Ishikawa (cell line): ENCODE measurements around the gene IL10RA.

Experiments
- CEBPB ChIP-seq: IDR thresholded peaks from 2 replicates; pipeline ENCODE4 v1.6.1; 2012
- CREB1 ChIP-seq: IDR thresholded peaks from 2 replicates; pipeline ENCODE4 v1.6.1; 2012; ENCODE audit warnings: low read depth
- EGR1 ChIP-seq: IDR thresholded peaks from 2 replicates; pipeline ENCODE4 v1.6.1; 2012
- EP300 ChIP-seq: IDR thresholded peaks from 2 replicates; pipeline ENCODE4 v1.6.1; 2012; ENCODE audit warnings: borderline replicate concordance
- FOXM1 ChIP-seq: IDR thresholded peaks from 2 replicates; pipeline ENCODE4 v1.6.1; 2012; ENCODE audit warnings: low read depth, borderline replicate concordance
- NFIC ChIP-seq: IDR thresholded peaks from 2 replicates; pipeline ENCODE4 v1.6.1; 2012
- RAD21 ChIP-seq: IDR thresholded peaks from 2 replicates; pipeline ENCODE4 v1.6.1; 2012; ENCODE audit warnings: low read depth
- TAF1 ChIP-seq: IDR thresholded peaks from 2 replicates; pipeline ENCODE4 v1.6.1; 2012; ENCODE audit warnings: low read depth, mild to moderate bottlenecking
- TCF12 ChIP-seq: IDR thresholded peaks from 2 replicates; pipeline ENCODE4 v1.6.1; 2012; ENCODE audit warnings: low read depth
- TEAD4 ChIP-seq: IDR thresholded peaks from 2 replicates; pipeline ENCODE4 v1.6.1; 2012
- YY1 ChIP-seq: IDR thresholded peaks from 2 replicates; pipeline ENCODE4 v1.6.1; 2012; ENCODE audit warnings: low read depth
- ZBTB7A ChIP-seq: IDR thresholded peaks from 2 replicates; pipeline ENCODE4 v1.6.1; 2012; ENCODE audit warnings: low read depth
- TF ChIP-seq, protein P1 (sequence below): IDR thresholded peaks from 2 replicates; pipeline ENCODE4 v1.6.1; 2012
- TF ChIP-seq, protein P2 (sequence below): IDR thresholded peaks from 2 replicates; pipeline ENCODE4 v1.6.1; 2012; ENCODE audit warnings: low read depth, mild to moderate bottlenecking
- TF ChIP-seq, protein P3 (sequence below): IDR thresholded peaks from 2 replicates; pipeline ENCODE4 v1.6.1; 2012

IL10RA gene

DNA sequence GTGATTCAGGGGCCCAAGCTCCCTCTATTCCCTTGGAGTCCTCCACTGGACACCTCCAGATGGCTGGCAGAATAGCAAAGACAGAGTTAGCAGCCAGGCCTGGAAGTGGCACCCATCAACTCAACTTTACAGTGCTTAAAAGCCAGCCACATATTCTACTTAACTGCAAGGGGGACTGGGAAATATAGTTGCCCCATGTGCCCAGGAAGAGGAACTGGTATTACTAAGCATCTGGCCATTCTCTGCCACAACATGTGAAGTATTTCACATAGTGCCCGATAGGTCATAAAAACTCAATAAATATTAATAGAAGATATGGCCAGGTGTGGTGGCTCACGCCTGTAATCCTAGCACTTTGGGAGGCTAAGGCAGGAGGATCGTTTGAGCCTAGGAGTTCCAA, 5.5 kb upstream of the IL10RA start:
- TF ChIP-seq CREB1, result no peak
- TF ChIP-seq TCF12, result no peak
- no peak for TF ChIP-seq EP300
- TF ChIP-seq, protein P1, sequence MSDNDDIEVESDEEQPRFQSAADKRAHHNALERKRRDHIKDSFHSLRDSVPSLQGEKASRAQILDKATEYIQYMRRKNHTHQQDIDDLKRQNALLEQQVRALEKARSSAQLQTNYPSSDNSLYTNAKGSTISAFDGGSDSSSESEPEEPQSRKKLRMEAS, result no peak
- no peak for TF ChIP-seq RAD21
- TF ChIP-seq ZBTB7A, result no peak
- TF ChIP-seq EGR1, result no peak
- no peak for TF ChIP-seq TEAD4
- TF ChIP-seq, protein P2, sequence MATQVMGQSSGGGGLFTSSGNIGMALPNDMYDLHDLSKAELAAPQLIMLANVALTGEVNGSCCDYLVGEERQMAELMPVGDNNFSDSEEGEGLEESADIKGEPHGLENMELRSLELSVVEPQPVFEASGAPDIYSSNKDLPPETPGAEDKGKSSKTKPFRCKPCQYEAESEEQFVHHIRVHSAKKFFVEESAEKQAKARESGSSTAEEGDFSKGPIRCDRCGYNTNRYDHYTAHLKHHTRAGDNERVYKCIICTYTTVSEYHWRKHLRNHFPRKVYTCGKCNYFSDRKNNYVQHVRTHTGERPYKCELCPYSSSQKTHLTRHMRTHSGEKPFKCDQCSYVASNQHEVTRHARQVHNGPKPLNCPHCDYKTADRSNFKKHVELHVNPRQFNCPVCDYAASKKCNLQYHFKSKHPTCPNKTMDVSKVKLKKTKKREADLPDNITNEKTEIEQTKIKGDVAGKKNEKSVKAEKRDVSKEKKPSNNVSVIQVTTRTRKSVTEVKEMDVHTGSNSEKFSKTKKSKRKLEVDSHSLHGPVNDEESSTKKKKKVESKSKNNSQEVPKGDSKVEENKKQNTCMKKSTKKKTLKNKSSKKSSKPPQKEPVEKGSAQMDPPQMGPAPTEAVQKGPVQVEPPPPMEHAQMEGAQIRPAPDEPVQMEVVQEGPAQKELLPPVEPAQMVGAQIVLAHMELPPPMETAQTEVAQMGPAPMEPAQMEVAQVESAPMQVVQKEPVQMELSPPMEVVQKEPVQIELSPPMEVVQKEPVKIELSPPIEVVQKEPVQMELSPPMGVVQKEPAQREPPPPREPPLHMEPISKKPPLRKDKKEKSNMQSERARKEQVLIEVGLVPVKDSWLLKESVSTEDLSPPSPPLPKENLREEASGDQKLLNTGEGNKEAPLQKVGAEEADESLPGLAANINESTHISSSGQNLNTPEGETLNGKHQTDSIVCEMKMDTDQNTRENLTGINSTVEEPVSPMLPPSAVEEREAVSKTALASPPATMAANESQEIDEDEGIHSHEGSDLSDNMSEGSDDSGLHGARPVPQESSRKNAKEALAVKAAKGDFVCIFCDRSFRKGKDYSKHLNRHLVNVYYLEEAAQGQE, result no peak
- TF ChIP-seq, protein P3, sequence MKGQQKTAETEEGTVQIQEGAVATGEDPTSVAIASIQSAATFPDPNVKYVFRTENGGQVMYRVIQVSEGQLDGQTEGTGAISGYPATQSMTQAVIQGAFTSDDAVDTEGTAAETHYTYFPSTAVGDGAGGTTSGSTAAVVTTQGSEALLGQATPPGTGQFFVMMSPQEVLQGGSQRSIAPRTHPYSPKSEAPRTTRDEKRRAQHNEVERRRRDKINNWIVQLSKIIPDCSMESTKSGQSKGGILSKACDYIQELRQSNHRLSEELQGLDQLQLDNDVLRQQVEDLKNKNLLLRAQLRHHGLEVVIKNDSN, result no peak
- no peak for TF ChIP-seq FOXM1
- TF ChIP-seq CEBPB, result no peak
- no peak for TF ChIP-seq TAF1
- TF ChIP-seq NFIC, result no peak

DNA sequence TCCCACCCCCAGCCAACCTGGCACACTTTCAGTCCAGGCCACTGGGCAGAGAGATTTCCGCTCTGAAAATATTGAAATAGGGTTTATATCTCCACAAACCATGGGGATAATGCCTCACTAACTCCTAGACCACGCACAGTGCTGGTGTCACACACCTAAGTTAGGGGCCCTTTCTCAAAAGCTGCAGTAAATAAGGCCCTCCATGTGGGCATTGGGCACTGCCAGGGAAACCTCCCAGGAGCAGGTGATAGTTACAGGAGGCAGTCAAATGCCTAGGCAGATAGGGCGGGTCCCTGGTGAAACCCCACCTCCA, 3.1 kb upstream of the IL10RA start:
- TF ChIP-seq NFIC (no peak), ZBTB7A (no peak), CEBPB (no peak), EGR1 (no peak), EP300 (no peak), TEAD4 (no peak), YY1 (no peak)
- TF ChIP-seq, protein P3, result no peak
- TF ChIP-seq, protein P1, result no peak
- TF ChIP-seq, protein P2, result no peak

DNA sequence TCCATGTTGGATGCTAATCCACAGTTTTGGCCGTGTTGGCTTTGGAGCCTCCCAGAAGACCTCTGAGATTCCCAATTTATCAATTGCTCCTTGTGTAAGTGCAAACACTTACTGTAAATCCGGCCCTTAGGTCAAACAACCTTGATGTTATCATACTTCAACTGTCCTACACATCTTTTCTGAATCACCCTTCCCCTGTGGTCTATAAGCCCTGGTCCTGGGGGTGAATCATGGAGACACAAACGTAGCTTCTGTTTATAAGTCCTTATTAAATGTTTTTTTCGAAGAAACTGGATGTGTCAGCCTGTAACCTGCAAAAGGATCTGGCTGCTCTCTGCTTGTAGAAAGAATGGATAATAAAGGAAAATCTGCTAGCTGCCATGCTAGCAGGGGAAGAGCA, 1.7 kb upstream of the IL10RA start:
- no peak for TF ChIP-seq CEBPB
- TF ChIP-seq, protein P2, result no peak
- TF ChIP-seq, protein P3, result no peak
- no peak for TF ChIP-seq EP300
- TF ChIP-seq TCF12, result no peak
- no peak for TF ChIP-seq TAF1
- no peak for TF ChIP-seq YY1
- TF ChIP-seq ZBTB7A, result no peak

DNA sequence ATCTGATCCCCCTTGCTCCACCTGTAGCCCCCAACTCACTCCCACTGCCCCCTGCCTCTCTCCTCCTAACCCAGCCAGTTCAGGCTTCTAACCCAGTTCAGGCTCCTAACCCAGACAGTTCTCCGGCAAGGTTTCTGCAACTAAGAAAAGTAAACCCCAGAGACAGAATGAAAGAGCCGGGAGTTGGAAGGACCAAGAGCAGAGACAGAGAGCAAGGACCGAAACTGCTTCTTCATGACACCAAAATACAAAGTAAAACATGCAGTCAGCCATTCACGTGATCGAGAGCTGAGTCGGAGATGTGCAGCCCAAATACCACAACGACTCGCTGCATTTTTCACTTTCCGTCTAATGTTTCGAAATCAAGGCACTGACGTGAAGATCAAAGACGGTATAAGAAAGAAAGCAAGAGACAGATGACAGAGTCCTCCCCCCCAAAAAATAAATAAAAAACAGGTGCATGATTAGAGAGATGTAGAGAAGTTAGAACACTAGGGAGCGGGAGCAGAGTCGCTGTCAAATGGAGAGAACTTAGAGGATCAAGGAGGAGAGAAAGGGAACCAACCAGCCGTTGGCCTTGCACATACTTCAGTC, 884 bp downstream of the IL10RA start:
- TF ChIP-seq RAD21, result no peak
- no peak for TF ChIP-seq TEAD4
- TF ChIP-seq, protein P1, result no peak
- TF ChIP-seq, protein P3, result no peak
- TF ChIP-seq FOXM1, result no peak
- TF ChIP-seq, protein P2, result no peak
- TF ChIP-seq EGR1, result no peak
- TF ChIP-seq YY1, result no peak
- TF ChIP-seq TCF12, result no peak
- TF ChIP-seq ZBTB7A, result no peak
- no peak for TF ChIP-seq CREB1
- no peak for TF ChIP-seq TAF1
- no peak for TF ChIP-seq NFIC
- no peak for TF ChIP-seq EP300
- TF ChIP-seq CEBPB, result no peak
